ENCODE measurements around the gene LIPG.

- TF ChIP-seq CTCF (IDR thresholded peaks at IDR 0.05 in 8 of 11, conservative IDR thresholded peaks at IDR 0.05 in 3 of 11) = no peak
- TF ChIP-seq POLR2A (IDR thresholded peaks at IDR 0.05) = no peak
These were observed 13.6 kb upstream of the LIPG start for GRCh38 chr18:49548229-49548636.
